GM19035 (cell line): ENCODE results near the gene ALG12.

ENCODE experiments used
- ATAC-seq: cut with Tn5 transposase; IDR thresholded peaks from one replicate; pipeline ENCODE4 v1.9.1; 2021; ENCODE audit not compliant: unreplicated experiment

The ALG12 gene

DNA sequence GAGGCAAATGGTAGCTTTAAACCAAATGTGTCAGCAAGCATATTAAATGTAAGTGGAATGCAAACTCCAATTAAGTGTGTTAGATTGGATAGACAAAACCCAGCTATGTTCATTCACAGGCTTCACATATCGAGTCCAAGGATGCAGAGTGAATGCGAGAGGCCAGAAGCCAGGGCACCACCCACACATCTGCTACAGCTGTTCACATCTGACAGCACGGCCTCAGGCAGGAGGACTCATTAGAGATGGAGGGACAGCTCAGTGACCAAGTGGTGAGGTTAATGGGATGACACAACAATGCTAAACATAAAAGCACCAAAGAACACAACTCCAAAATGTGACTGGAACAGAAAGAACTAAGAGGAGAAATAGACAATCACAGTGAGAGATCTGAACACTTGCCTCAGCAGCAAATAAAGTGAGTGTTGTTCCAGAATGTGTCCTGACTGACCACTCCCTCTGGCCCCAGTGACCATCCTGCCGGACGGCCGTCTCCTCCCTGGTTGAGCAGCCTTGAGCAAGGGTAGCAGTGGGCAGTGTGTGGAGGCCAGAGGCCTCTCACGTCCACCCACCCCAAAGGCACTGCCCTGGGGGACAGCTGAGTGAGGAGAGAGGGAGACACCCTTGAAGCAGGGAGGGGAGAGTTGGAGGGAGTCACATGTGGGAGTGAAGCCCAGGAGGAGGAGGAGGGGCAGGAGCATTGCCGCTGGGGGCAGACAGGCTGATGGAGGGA lies 23.8 kb downstream of the ALG12 start:
- no peak for ATAC-seq

GRCh38 chr22:49893025-49893424 lies 25.2 kb downstream of the ALG12 start:
- no peak for ATAC-seq

DNA sequence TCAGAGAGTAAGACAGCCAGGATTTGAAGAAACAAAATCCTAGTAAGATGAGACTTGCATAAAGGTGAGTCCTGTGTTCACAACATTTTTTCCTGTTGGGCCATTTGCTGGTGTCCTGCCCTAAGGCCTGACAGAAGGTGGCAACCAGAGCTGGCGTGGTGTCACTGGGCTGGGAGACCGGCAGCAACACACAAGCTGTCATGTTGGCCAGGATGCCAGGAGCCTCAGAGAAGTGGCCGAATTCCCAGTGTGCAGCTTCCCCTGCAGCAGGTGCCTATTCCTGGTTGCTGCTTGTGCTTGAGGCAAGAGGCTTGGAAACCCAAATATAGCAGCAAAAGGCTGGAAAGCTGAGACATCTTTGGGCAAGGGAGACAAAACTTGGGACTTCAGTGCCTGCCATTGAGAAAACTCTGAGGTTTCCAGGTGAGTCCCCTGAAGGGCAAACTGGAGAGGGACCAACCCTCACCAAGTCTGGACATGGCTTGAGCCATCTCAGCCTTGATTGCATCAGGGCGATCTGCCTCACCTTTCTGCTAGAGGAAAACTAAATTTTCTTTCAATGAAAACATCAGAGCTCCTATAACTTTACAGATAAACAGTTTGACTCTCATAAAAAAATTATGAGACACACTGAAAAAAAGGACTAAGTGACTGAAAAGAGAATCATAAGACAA lies 25.9 kb downstream of the ALG12 start:
- no peak for ATAC-seq

GRCh38 chr22:49889071-49889470 lies 29.2 kb downstream of the ALG12 start:
- no peak for ATAC-seq

DNA sequence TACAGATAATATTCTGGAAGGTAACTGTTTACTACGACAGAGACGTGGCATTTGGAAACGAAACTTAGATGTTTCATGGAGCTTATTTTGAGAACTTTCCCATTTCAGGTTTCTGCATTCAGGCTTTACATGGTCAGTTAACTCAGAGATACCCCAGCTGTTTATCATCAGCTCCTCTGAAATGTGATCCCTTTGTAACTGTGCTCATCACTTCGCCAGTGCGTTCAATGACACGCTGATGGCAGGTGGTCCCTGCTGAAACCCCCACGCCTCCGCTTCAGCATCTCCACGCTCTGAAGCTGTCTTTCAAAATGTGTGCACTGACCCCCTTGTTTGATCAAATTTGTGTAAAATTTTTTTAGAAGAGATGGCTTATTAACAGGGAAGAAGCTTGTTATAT lies 30.5 kb downstream of the ALG12 start:
- ATAC-seq = no peak

DNA sequence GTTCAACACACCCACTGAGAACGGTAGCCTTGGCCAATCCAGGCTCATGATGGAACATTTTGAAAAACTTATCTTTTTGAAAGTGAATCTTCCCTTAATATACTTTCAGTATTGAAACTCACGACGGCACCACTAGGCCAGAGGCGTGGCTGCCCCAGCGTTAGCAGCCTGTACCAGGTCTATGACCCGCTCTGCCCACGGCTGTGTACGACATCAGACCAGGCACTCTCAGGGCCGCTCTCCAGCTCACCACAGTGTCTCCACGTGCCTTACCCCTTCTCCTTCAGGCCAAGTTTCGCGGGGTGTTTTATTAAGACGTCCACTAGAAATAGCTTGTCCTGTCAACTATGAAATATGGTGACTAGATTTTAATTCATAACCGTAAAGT lies 31.2 kb downstream of the ALG12 start:
- ATAC-seq = no peak

GRCh38 chr22:49886346-49887063 lies 31.7 kb downstream of the ALG12 start:
- ATAC-seq = no peak

- ATAC-seq = no peak
Measured at GRCh38 chr22:49885881-49886280, 32.4 kb downstream of the ALG12 start.

DNA sequence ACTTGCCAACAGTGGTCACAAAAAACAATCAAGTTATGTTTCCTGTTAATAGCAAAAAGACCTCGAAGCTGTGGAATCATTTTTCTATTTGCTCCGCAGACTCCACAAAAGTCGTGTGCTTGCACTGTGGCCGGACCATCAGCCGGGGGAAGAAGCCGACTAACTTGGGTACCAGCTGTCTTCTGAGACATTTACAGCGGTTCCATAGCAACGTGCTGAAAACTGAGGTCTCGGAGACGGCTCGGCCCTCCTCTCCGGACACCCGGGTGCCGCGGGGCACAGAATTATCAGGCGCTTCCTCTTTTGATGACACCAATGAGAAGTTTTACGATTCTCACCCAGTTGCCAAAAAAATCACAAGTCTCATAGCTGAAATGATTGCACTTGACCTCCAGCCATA lies 33.0 kb downstream of the ALG12 start:
- no peak for ATAC-seq

DNA sequence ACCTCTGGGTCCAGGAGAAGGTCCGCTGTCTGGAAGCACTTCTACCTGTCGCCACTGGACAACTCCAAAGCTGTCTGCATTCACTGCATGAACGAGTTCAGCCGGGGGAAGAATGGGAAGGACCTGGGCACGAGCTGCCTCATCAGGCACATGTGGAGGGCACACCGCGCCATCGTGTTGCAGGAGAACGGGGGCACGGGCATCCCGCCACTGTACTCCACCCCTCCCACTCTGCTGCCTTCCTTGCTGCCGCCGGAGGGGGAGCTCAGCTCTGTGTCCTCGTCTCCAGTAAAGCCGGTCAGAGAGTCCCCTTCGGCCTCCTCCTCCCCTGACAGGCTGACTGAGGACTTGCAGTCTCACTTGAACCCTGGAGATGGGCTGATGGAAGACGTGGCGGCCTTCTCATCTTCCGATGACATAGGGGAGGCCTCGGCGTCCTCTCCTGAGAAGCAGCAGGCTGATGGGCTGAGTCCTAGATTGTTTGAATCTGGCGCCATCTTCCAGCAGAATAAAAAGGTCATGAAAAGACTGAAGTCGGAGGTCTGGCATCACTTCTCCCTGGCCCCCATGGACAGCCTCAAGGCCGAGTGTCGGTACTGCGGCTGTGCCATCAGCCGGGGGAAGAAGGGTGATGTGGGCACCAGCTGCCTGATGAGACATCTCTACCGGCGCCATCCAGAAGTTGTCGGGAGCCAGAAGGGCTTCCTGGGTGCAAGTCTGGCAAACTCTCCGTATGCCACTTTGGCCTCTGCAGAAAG lies 33.6 kb downstream of the ALG12 start:
- ATAC-seq = no peak

DNA sequence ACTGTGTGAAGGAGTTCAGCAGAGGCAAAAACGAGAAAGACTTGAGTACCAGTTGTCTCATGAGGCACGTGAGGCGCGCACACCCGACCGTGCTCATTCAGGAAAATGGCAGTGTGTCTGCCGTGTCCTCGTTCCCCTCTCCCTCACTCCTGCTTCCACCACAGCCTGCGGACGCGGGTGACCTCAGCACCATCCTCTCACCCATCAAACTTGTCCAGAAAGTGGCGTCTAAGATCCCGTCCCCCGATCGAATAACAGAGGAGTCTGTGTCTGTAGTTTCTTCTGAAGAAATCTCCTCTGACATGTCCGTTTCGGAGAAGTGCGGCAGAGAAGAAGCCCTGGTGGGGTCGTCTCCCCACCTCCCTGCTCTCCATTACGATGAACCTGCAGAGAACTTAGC lies 34.2 kb downstream of the ALG12 start:
- no peak for ATAC-seq

GRCh38 chr22:49883294-49883640 lies 35.0 kb downstream of the ALG12 start:
- ATAC-seq = no peak

DNA sequence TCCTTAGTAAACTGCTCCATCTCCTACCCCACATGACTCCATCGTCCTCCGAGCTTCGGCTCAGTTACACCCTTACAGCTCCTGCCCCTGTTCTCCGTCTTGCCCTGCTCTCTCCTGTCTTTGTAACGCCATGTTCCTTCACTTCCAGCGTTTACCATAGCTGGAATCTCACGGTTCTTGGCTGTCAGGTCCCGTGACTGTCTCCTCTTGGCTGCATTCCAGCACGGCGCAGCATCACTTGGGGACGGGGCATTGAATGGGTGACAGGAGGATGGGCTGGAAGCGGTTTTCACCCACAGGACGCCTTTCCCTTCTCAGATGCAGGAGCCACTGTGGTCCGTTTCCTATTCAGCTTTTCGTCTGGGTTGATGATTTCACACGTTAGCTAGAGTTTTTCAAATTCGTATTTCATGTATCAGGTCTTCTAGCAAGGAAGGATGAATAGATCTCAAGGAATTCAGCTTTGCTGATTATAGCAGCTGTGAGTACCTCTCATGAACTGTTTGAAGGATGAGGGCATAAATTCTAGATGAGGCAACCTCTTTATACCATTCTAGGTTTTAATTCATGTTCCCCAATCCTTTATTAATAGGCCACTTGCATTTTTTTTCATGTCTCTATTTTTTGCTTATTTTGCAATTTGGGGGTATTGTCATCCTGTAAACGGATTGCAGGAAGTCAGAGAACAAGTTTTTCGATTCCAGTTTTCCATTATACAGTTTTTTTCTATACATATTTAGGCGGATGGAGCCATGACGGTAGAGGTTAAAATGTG lies 35.5 kb downstream of the ALG12 start:
- no peak for ATAC-seq

GRCh38 chr22:49881856-49882255 lies 36.4 kb downstream of the ALG12 start:
- no peak for ATAC-seq

DNA sequence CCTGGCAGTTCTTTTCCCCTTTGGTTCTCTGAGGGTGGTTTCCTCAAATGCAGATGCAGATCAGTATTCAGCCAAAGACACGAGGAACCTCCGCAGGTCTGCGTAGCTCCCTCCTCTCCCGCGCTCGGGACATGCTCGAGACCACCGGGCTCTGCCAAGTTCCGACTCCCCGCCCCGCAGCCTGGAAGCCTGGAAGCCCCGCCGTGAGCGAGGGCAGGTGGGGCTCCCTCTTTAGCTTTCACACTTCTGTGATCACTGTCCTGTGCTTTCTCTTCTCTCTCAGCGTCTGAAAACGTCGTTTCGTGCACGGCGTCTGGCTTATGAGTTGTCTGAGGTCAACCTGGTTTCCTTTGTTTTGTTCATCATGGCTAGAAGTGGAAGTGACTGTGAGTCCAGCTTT lies 38.0 kb downstream of the ALG12 start:
- no peak for ATAC-seq

DNA sequence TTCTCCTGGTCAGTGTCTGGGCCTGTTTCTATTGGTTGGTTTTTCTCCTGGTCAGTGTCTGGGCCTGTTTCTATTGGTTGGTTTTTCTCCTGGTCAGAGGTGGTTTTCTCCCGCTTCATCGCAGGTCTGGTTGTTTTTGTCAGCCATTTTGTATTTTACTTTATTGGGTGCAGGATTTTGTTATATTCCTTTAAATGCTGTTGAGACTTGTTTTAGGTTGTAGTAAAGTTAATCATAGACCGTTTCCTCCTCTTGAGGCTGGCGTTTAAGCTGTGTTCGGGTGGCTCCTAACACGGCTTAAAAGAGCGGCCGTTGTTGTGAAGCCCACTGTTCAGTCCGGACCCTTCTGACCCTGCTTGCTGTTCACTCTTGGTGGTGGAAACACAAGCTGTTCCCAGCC lies 38.4 kb downstream of the ALG12 start:
- no peak for ATAC-seq

- no peak for ATAC-seq
Measured at GRCh38 chr22:49878206-49878605, 40.0 kb downstream of the ALG12 start.

DNA sequence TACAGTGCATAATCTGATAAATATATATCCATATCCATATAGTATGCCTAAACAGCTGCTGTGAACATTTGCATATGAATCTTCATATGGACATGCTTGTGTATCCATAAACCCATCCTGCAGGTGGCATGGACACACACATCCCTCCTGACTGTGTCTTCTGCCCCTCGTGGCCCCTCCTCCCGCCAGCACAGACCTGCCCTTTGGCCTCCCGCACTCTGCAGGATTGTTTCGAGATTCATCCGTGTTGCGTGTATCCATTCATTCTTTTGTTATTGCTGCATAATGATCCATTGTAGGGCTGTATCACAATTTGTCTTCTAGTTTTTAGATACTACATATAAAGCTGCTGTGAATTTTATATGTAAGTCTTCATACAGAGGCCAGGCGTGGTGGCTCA lies 40.6 kb downstream of the ALG12 start:
- no peak for ATAC-seq

DNA sequence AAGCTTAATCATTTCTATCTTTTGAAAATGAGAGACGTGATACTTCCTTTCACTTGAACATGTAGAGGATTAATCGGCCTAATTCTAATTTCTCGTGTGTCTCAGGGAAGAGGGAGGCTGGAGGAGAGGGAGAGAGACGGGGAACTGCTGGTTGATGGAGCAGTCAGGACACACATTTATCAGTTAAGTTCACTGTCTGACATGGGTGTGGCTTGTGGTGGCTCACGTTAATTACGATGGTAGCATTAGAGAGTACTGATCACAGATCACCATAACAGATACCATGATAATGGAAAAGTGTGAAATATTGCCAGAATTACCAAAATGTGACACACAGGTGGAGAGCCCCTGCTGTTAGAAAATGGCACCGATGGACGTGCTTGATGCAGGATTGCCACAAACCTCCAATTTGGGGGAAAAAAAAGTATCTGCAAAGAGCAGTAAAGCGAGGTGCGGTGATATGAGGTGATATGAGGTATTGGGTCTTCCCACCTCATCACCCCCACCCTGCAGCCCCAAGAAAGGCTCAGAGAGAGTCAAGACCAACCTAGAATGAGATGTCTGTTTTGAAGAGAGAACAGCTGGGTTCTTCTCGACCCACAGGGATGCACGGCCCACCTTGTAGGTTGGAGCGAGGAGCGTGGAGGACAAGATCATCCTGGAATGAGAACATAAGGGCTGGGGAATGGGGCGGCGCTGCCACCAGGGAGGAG lies 44.9 kb downstream of the ALG12 start:
- no peak for ATAC-seq

DNA sequence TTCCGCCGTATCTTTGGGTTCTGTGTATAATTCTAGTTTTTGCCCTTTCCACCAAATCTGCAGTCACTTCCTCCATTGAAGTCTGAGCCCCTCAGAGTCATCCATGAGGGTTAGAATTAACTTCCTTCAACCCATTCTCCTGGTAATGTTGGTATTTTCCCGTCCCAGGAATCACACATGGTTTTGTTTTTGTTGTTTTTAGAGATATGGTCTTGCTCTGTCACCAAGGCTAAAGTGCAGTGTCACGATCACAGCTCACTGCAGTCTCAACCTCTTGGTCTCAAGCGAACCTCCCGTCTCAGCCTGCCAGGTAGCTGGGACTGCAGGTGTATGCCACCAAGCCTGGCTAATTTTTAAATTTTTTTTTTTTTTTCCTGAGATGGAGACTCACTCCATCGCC lies 45.9 kb downstream of the ALG12 start:
- ATAC-seq = no peak
